HepG2 (cell line): ENCODE data around the gene GAB3.

Experiments
- ATF6 ChIP-seq: sonication (generic); formaldehyde crosslinking; conservative IDR thresholded peaks from 2 replicates; pipeline ENCODE4 v1.4.0; 2020; ENCODE audit warnings: missing genetic modification reagents
- BRCA1 ChIP-seq: sonication (generic); formaldehyde crosslinking; IDR thresholded peaks from 2 replicates; pipeline ENCODE4 v1.4.0; 2020; ENCODE audit warnings: missing genetic modification reagents
- CBX2 ChIP-seq, 2 experiments: fragments of 200-600 bp in 1 of 2; sonication (generic); formaldehyde crosslinking in 1 of 2; IDR thresholded peaks; 2 replicates each; pipeline versions ENCODE4 v1.7.0 to v1.8.1; 2018 to 2022; ENCODE audit warnings: low read depth in 2 of 2, low read length in 1 of 2, mild to moderate bottlenecking in 1 of 2, missing genetic modification reagents in 1 of 2
- CTCF ChIP-seq: sonication (generic); formaldehyde crosslinking; IDR thresholded peaks from 2 replicates; pipeline ENCODE4 v1.5.0; 2020; ENCODE audit warnings: mild to moderate bottlenecking, missing genetic modification reagents, moderate library complexity
- HMG20A ChIP-seq: IDR thresholded peaks from 2 replicates; pipeline ENCODE4 v1.6.1; 2016; ENCODE audit warnings: borderline replicate concordance
- HOMEZ ChIP-seq: IDR thresholded peaks from 2 replicates; pipeline ENCODE4 v1.6.1; 2016; ENCODE audit warnings: low read depth
- KIAA2018 ChIP-seq: sonication (generic); formaldehyde crosslinking; IDR thresholded peaks from 2 replicates; pipeline ENCODE4 v1.5.0; 2020; ENCODE audit warnings: mild to moderate bottlenecking, missing genetic modification reagents, borderline replicate concordance
- MAX ChIP-seq: IDR thresholded peaks from 2 replicates; pipeline ENCODE4 v1.6.1; 2012; ENCODE audit warnings: inconsistent platforms
- PCBP2 ChIP-seq: fragments of 200-400 bp; formaldehyde crosslinking; optimal IDR thresholded peaks from 2 replicates; pipeline ENCODE3; 2018; ENCODE audit warnings: low read length, low read depth; ENCODE audit not compliant: poor library complexity, severe bottlenecking
- PRMT3 ChIP-seq: sonication (generic); formaldehyde crosslinking; IDR thresholded peaks from 2 replicates; pipeline ENCODE4 v1.8.1; 2022; ENCODE audit warnings: low read depth, mild to moderate bottlenecking, moderate library complexity, missing genetic modification reagents, borderline replicate concordance
- SP4 ChIP-seq: sonication (generic); formaldehyde crosslinking; IDR thresholded peaks from 2 replicates; pipeline ENCODE4 v1.8.1; 2023; ENCODE audit warnings: mild to moderate bottlenecking, missing genetic modification reagents
- TBX3 ChIP-seq: fragments of 450-650 bp; IDR thresholded peaks from 2 replicates; pipeline ENCODE4 v1.6.1; 2017; ENCODE audit warnings: antibody characterized with exemption, mild to moderate bottlenecking, inconsistent platforms, borderline replicate concordance
- YY1 ChIP-seq: IDR thresholded peaks from 2 replicates; pipeline ENCODE4 v1.6.1; 2011; ENCODE audit warnings: low read length, low read depth, moderate library complexity, mild to moderate bottlenecking; ENCODE audit not compliant: insufficient read depth, insufficient replicate concordance

- no peak for TF ChIP-seq KIAA2018
- no peak for TF ChIP-seq CTCF (CRISPR knock-in tag)
- no peak for TF ChIP-seq TBX3
- no peak for TF ChIP-seq CBX2 (IDR thresholded peaks at IDR 0.05; ENCODE audit: low read depth, low read length)
- no peak for TF ChIP-seq CBX2 (CRISPR knock-in tag; IDR thresholded peaks at IDR 0.05; ENCODE audit: low read depth)
- TF ChIP-seq MAX: no peak
- no peak for TF ChIP-seq BRCA1 (CRISPR knock-in tag)
- no peak for TF ChIP-seq HMG20A
- TF ChIP-seq PRMT3: no peak
- TF ChIP-seq YY1: no peak
- no peak for TF ChIP-seq HOMEZ (CRISPR knock-in tag)
- no peak for TF ChIP-seq SP4 (CRISPR knock-in tag)
- TF ChIP-seq ATF6 (CRISPR knock-in tag): no peak
- no peak for TF ChIP-seq PCBP2
Measured at GRCh38 chrX:154648931-154649330, 101.9 kb downstream of the GAB3 start.
